ENCODE measurements around the gene DAPK2.
A peak's percentile ranks its signal among the peaks of the same experiment; 100 is the strongest.

DAPK2 gene

DNA sequence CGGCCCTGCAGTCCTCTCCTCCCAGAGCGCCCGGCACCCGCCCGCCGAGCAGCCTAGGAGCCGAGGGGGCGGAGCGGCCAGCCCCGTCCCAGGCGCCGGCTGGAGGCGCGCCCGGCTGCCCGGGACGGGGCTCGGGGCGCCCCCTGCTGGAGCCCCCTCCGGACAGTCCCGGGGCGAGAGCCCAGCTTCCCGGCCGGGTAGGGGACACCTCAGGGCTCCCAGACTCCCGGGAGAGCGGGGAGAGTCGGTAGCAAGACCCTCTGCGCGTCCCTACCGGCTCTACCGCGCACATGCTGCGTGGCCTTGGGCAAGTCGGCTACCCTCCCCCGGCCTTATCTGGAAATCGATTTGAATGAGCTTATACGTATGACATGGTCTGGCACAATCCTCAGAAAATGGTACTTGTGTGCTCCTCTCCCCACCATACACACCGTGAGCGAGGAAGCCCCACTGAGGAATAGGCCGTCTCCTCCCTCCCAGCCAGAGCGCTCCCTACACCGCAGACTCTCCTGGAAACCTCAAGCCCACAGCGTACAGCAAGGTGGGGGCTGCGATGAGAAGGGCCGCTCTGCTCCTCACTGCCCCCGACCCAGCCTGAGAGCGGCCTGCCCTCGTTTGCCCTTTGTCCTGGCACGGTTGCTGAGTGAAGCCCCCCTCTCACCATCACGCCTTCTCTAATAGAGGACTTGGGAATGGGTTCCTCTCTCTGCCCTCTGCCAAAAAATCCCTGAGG is at the start of gene DAPK2:
DAPK2 (minus strand) TSS at position 65 of the 733 bp plus-strand sequence. CDS start 6,224 bp downstream, outside the sequence.
- Histone ChIP-seq H3K27me3 (ENCODE audit: low read depth, low read length) (no peaks in the 10 kb centered on the region), H4K20me1 (ENCODE audit: insufficient read depth, low read length) (no peaks in the 10 kb centered on the region), H3K9ac (ENCODE audit: low read length) (peak within 1 kb of the TSS; percentile 55), H3K27ac (ENCODE audit: low read length) (peak within 1 kb of the TSS; percentile 64), H2AFZ (ENCODE audit: low read depth, low read length) (peak within 1 kb of the TSS; percentile 36; the same call in 1 of the 2 replicates), H3K79me2 (ENCODE audit: low read length) (peaks cover 4% of the 10 kb centered on the region; the same call in 1 of the 2 replicates), H3K4me2 (ENCODE audit: low read length) (peak within 1 kb of the TSS; percentile 96), H3K9me3 (ENCODE audit: insufficient read depth, low read length) (no peaks in the 10 kb centered on the region), H3K4me1 (ENCODE audit: low read length) (peaks cover 53% of the 10 kb centered on the region), H3K36me3 (replicated peaks; ENCODE audit: low read depth, low read length) (no peaks in the 10 kb centered on the region), H3K4me3 (ENCODE audit: low read length) (peak within 1 kb of the TSS; percentile 76)
- TF ChIP-seq, protein P1, sequence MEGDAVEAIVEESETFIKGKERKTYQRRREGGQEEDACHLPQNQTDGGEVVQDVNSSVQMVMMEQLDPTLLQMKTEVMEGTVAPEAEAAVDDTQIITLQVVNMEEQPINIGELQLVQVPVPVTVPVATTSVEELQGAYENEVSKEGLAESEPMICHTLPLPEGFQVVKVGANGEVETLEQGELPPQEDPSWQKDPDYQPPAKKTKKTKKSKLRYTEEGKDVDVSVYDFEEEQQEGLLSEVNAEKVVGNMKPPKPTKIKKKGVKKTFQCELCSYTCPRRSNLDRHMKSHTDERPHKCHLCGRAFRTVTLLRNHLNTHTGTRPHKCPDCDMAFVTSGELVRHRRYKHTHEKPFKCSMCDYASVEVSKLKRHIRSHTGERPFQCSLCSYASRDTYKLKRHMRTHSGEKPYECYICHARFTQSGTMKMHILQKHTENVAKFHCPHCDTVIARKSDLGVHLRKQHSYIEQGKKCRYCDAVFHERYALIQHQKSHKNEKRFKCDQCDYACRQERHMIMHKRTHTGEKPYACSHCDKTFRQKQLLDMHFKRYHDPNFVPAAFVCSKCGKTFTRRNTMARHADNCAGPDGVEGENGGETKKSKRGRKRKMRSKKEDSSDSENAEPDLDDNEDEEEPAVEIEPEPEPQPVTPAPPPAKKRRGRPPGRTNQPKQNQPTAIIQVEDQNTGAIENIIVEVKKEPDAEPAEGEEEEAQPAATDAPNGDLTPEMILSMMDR (IDR thresholded peaks at IDR 0.05; ENCODE audit: low read depth, low read length), result peak; percentile 66
- TF ChIP-seq EZH2phosphoT487 (IDR thresholded peaks at IDR 0.05; ENCODE audit: low read depth), result no peak

DNA sequence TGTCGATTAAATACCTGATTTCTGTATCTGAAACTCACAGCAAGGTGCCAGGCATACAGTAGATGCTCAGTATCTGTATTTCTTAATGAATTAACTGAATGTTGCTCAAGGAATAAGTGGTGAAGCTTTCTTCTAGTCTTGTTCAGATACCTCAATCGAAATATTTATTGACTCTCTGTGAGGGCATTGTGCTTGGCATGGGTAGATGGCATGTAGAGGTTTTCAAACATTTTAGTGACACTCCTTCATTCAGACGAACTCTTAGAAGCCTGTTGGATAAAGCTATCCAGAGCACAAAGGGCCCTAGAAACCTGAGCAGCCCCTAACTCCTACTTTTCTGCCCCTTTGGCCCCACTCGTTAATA is 49.1 kb upstream of the DAPK2 start:
- H3K4me2 ChIP-seq (ENCODE audit: low read length), result peak overlapping the region; percentile 66
- H3K9ac ChIP-seq (ENCODE audit: low read length), result peak overlapping the region; percentile 41
- peaks cover 25% of the 10 kb centered on the region for H4K20me1 ChIP-seq (ENCODE audit: insufficient read depth, low read length)
- H3K79me2 ChIP-seq (ENCODE audit: low read length), result peaks cover 86% of the 10 kb centered on the region
- H3K4me1 ChIP-seq (ENCODE audit: low read length), result peaks cover 46% of the 10 kb centered on the region
- peak overlapping the region; percentile 48; the same call in 1 of the 2 replicates for H2AFZ ChIP-seq (ENCODE audit: low read depth, low read length)
- H3K27ac ChIP-seq (ENCODE audit: low read length), result peak overlapping the region; percentile 10
- H3K36me3 ChIP-seq (replicated peaks; ENCODE audit: low read depth, low read length), result no peaks in the 10 kb centered on the region
- TF ChIP-seq EZH2phosphoT487 (IDR thresholded peaks at IDR 0.05; ENCODE audit: low read depth), result no peak
- TF ChIP-seq, protein P1 (IDR thresholded peaks at IDR 0.05; ENCODE audit: low read depth, low read length), result no peak
- H3K4me3 ChIP-seq (ENCODE audit: low read length), result peak overlapping the region; percentile 96
- H3K9me3 ChIP-seq (ENCODE audit: insufficient read depth, low read length), result no peaks in the 10 kb centered on the region
- no peaks in the 10 kb centered on the region for H3K27me3 ChIP-seq (ENCODE audit: low read depth, low read length)

DNA sequence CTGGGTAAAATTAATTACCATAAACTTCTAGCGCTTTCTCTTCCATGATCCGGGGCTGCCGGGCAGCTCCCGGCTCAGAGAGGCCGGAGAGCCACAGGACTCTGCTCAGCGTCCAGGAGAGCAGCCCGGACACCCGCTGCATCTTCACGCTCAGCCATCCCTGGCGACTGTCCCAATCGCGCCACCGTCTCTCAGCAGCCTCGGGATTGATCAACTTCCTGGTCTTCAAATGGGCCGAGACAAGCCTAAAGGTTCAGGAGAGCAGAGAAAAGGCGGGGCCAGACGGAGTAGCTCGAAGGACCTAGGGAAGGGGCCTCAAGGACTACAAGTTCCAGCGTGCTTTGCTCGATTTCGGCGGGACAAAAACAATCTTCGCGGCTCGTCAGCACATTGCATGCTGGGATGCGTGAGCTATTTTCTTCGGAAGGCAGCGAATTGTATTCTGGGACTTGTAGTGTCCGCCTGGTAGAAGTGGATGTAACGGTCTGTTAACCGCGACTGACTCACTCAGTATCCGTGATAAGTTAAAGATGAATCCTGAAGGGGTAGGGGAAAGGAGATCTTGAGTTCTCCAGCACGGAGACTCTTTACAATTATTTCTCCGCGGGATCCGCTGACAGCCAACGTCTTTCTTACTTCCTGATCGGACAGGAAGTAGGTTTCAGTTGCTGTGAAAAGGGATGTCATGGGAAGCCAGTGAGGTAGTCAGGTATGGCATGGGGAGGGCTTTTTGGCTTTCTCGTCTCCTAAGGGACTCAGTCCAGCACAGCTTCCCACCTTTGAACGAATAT is 47.5 kb upstream of the DAPK2 start, which contains the start of gene CIAO2A:
CIAO2A (minus strand) TSS at position 212 of the 791 bp plus-strand sequence; CDS start at position 142, 70 bp downstream.
- peaks cover 86% of the 10 kb centered on the region for H3K79me2 ChIP-seq (ENCODE audit: low read length)
- peaks cover 5% of the 10 kb centered on the region for H3K36me3 ChIP-seq (replicated peaks; ENCODE audit: low read depth, low read length)
- no peak for TF ChIP-seq EZH2phosphoT487 (IDR thresholded peaks at IDR 0.05; ENCODE audit: low read depth)
- TF ChIP-seq, protein P1 (IDR thresholded peaks at IDR 0.05; ENCODE audit: low read depth, low read length), result no peak
- peak within 1 kb of the TSS; percentile 96 for H3K4me3 ChIP-seq (ENCODE audit: low read length)
- H3K27ac ChIP-seq (ENCODE audit: low read length), result peak within 1 kb of the TSS; percentile 85
- H3K9me3 ChIP-seq (ENCODE audit: insufficient read depth, low read length), result no peaks in the 10 kb centered on the region
- peak within 1 kb of the TSS; percentile 93 for H2AFZ ChIP-seq (ENCODE audit: low read depth, low read length)
- no peaks in the 10 kb centered on the region for H3K27me3 ChIP-seq (ENCODE audit: low read depth, low read length)
- H4K20me1 ChIP-seq (ENCODE audit: insufficient read depth, low read length), result peaks cover 28% of the 10 kb centered on the region
- peak within 1 kb of the TSS; percentile 93 for H3K4me2 ChIP-seq (ENCODE audit: low read length)
- peak within 1 kb of the TSS; percentile 89 for H3K9ac ChIP-seq (ENCODE audit: low read length)
- peaks cover 62% of the 10 kb centered on the region for H3K4me1 ChIP-seq (ENCODE audit: low read length)

All from OCI-LY3 (cell line).